T-cell (primary cell): ENCODE data around the gene COX7A2L. TPM values are rescaled to one million over a fixed set of nuclear protein-coding genes. Genes with fewer than 3 reads are reported as not detected.

ENCODE experiments used
- ATAC-seq, 4 experiments: fragments of 200-7000 bp in 3 of 4; fragments of 150-1000 bp in 1 of 4; cut with Tn5 transposase; replicated peaks in 1 of 4; 1 replicate in 3 of 4; 2 replicates in 1 of 4; pipeline ENCODE4 v1.10.0; 2021; ENCODE audit warnings: moderate library complexity in 3 of 4, mild to moderate bottlenecking in 2 of 4, moderate number of reproducible peaks in 1 of 4
- CTCF ChIA-PET, 2 donors: fragments of 300-600 bp; sonication (Branson Sonifier 250); formaldehyde crosslinking; loops; one replicate each; lab custom pipeline; 2022; ENCODE audit warnings: antibody characterized with exemption in 2 of 2; lab: Charles Lee
- POLR2A ChIA-PET, 2 donors: fragments of 300-600 bp; sonication (Branson Sonifier 250); formaldehyde crosslinking; loops; one replicate each; lab custom pipeline; 2022; ENCODE audit warnings: antibody characterized with exemption in 2 of 2; lab: Charles Lee
- DNase-seq, 35 experiments: peaks; one replicate each; pipeline versions ENCODE4 v3.0.0 to v3.0.0-alpha.2; 2013 to 2023
- H3K27ac ChIP-seq: one replicate; pipeline ENCODE4 v1.5.1; 2013; ENCODE audit warnings: low read length
- H3K27me3 ChIP-seq, 2 experiments: replicated peaks in 1 of 2; 1 replicate in 1 of 2; 2 replicates in 1 of 2; pipeline versions ENCODE4 v1.6.1 to v1.7.0; 2013; ENCODE audit warnings: low read length in 1 of 2, mixed read lengths in 1 of 2; ENCODE audit not compliant: control insufficient read depth in 2 of 2, insufficient read depth in 2 of 2; ENCODE audit errors: extremely low read depth in 1 of 2
- H3K36me3 ChIP-seq, 2 donors: 1 replicate in 1 of 2; 2 replicates in 1 of 2; pipeline versions ENCODE4 v1.6.1 to v1.7.0; 2013; ENCODE audit warnings: low read length in 1 of 2; ENCODE audit not compliant: control insufficient read depth in 2 of 2, insufficient read depth in 1 of 2; ENCODE audit errors: extremely low read depth in 1 of 2
- H3K4me1 ChIP-seq, 2 experiments: 1 replicate in 1 of 2; 2 replicates in 1 of 2; pipeline versions ENCODE4 v1.6.1 to v1.7.0; 2013; ENCODE audit warnings: low read length in 2 of 2, mixed read lengths in 1 of 2; ENCODE audit not compliant: insufficient read depth in 2 of 2, control insufficient read depth in 1 of 2; ENCODE audit errors: extremely low read depth in 1 of 2
- H3K4me3 ChIP-seq, 2 donors: 1 replicate in 1 of 2; 2 replicates in 1 of 2; pipeline versions ENCODE4 v1.5.1 to v1.7.0; 2013; ENCODE audit warnings: mild to moderate bottlenecking in 2 of 2, low read length in 1 of 2, moderate library complexity in 1 of 2; ENCODE audit not compliant: control insufficient read depth in 1 of 2; ENCODE audit errors: extremely low read depth in 1 of 2
- H3K9me3 ChIP-seq: 2 replicates; pipeline ENCODE4 v1.7.0; 2013
- H3K27ac Mint-ChIP-seq, 2 donors: one replicate each; pipeline ENCODE4 v1.8.0; 2020 to 2021; ENCODE audit warnings: mild to moderate bottlenecking in 2 of 2, mixed read lengths in 2 of 2
- H3K27me3 Mint-ChIP-seq, 2 donors: one replicate each; pipeline ENCODE4 v1.8.0; 2021 to 2022; ENCODE audit warnings: mixed read lengths in 2 of 2
- H3K36me3 Mint-ChIP-seq: one replicate; pipeline ENCODE4 v1.8.0; 2021; ENCODE audit warnings: mixed read lengths
- H3K4me1 Mint-ChIP-seq, 3 donors: one replicate each; pipeline ENCODE4 v1.8.0; 2020 to 2022; ENCODE audit warnings: mixed read lengths in 3 of 3, mild to moderate bottlenecking in 1 of 3
- H3K4me3 Mint-ChIP-seq, 3 donors: one replicate each; pipeline ENCODE4 v1.8.0; 2020 to 2022; ENCODE audit warnings: mild to moderate bottlenecking in 3 of 3, mixed read lengths in 3 of 3, moderate library complexity in 3 of 3
- H3K9me3 Mint-ChIP-seq, 3 donors: one replicate each; pipeline ENCODE4 v1.8.0; 2020 to 2022; ENCODE audit warnings: mixed read lengths in 3 of 3
- WGBS: methylation state at CpG from one replicate; pipeline ENCODE4 v1.1.5; 2013; ENCODE audit warnings: missing lambda C conversion rate; ENCODE audit not compliant: insufficient coverage; 5-methylcytosine and 5-hydroxymethylcytosine counted together
- total RNA-seq, 35 experiments: library from RNA in 6 of 35; stranded (reverse) in 6 of 35; fragments of 120-200 nt in 1 of 35; gene quantifications; one replicate each; pipeline versions ENCODE4 v1.2.1 to v1.2.4 and lab custom pipeline; 2013 to 2026

COX7A2L gene
- total RNA-seq, 5 donors from 2014 or later (not counting 1 experiment from before 2014, with no cell fraction given) = 59.6 to 76.4 (median 72.6) TPM

DNA sequence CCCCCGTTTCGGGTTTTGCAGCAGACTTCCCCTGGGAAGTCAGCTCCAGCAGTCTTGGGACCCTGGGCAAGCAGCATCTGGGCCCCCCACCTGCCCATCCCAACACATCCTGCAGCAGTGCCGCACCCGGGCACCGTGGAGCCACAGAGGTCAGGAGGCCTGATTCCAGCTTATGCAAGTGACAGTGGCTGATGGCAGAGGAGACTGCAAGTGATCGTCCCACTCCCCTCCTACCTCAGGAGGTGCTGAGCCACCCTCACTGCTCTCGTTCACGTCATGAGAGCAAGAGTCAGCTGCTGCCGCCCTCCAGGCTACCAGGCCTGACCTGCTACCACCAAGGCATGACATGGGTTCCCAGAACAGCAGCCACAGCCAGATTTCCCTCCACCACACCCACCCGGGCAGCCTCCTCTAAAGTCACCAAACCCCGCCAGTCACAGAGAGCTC is 18.2 kb downstream of the COX7A2L start:
- ATAC-seq (no peak), DNase-seq (no peak)
- H3K27me3 Mint-ChIP-seq = no peaks in the 10 kb centered on the region
- no peak overlapping the region for H3K27ac ChIP-seq
- peaks cover 0 to 4% (median 0%) of the 10 kb centered on the region in 3 donors for H3K9me3 Mint-ChIP-seq
- no peaks in the 10 kb centered on the region for H3K9me3 ChIP-seq
- ChIA-PET POLR2A (interaction anchor here in 1 of 2 donors (0.8 kb wide), 1 partner anchor 109 kb away, joined by 3 read pairs; no protein-coding TSS in a partner anchor), CTCF (interaction anchor here in 1 of 2 donors (0.8 kb wide), 1 partner anchor 14 kb away, joined by 4 read pairs; no protein-coding TSS in a partner anchor)
- H3K27me3 ChIP-seq = no peaks in the 10 kb centered on the region
- H3K36me3 ChIP-seq = peaks cover 6 to 30% of the 10 kb centered on the region in 2 donors
- H3K27ac Mint-ChIP-seq = peak overlapping the region; percentile 59 to 76
- peaks cover 51% of the 10 kb centered on the region for H3K36me3 Mint-ChIP-seq
- peaks cover 0 to 19% of the 10 kb centered on the region in 2 experiments for H3K4me1 ChIP-seq
- 95% methylated on average over 10 of the region's 11 CpGs for WGBS
- H3K4me1 Mint-ChIP-seq = peaks cover 32 to 43% (median 36%) of the 10 kb centered on the region in 3 donors
- H3K4me3 Mint-ChIP-seq = no peak overlapping the region
- no peak overlapping the region for H3K4me3 ChIP-seq

DNA sequence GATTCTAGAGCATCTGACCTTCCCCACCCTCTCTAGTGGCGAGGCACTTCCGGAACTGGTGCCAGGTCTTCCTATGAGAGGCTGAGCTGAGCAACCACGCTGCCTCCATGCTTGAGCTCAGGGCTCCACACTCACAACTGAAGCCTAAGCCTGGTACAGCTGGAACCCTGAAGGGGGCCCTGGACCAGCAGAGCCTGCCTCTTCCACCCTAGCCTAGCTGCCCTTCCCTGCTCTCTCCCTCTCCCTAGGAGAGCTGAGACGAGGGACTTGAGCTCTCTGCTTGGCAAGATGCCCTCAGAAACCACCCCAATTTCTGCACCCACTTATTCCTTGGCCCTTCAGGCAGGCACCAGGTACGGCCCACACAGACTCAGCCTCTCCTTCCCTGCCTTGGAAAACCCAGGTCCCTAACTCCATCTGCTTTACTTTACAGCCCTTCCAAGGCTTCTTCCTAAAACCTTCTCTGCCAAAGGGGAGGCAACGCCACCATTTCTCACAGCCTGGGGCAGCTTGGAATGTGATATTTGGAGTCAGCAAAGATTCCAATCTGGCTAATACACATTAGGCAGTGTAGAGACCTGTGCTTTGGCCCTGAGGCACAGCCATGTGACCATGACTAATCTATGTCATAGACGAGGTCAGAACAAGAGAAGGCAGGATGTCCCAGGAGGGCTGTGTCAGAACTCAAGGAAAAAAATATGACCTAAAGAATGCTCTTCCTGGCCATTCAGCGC is 18.8 kb downstream of the COX7A2L start:
- CTCF ChIA-PET = no interaction called here

DNA sequence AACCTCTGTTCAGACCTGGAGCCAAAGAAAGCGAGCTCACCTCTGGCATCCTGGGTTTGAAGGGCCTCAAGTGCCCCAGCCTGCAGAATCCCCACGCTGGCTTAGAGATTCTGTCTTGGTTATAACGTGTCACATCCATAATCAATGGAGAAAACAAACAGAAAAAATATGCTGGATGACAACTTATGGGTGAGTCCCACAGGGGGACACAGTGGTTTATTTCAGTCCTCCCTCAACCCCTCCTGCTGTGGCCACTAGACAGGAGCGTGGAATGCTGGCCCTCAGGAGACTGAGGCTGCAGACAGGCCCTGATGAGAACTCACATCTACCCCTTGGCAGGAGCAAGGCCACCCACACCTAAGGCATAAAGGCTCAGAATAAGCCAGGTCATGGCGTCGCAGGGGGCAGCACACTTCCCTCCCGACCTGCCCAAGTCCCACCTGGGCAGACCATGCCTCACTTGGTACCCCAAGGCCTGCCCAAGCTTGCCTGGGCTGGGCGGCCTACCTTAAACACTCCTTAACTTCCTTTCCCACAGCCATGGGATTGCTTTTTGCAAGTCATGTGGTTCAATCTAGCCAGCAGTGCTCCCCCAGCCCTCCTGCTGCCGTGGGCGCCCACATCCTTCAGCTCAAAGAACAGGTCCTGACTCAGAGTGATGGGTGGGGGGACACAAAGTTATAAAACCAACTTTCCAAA is 19.9 kb downstream of the COX7A2L start:
- peaks cover 27 to 39% (median 36%) of the 10 kb centered on the region in 3 donors for H3K4me1 Mint-ChIP-seq
- H3K9me3 Mint-ChIP-seq = peaks cover 2 to 6% (median 4%) of the 10 kb centered on the region in 3 donors
- no peak overlapping the region for H3K27ac ChIP-seq
- ChIA-PET CTCF (interaction anchor here in 1 of 2 donors (0.6 kb wide), 1 partner anchor 1236 kb away, joined by 3 read pairs; no protein-coding TSS in a partner anchor), POLR2A (interaction anchor here in 1 of 2 donors (0.5 kb wide), 1 partner anchor 122 kb away, joined by 3 read pairs; no protein-coding TSS in a partner anchor)
- H3K27ac Mint-ChIP-seq = peak overlapping the region; percentile 63 to 80
- no peak overlapping the region for H3K4me3 ChIP-seq
- H3K4me3 Mint-ChIP-seq = no peak overlapping the region
- 88% methylated on average over 6 of the region's 10 CpGs for WGBS
- no peak for DNase-seq
- peaks cover 55% of the 10 kb centered on the region for H3K36me3 Mint-ChIP-seq
- ATAC-seq = no peak
- no peaks in the 10 kb centered on the region for H3K27me3 ChIP-seq
- peaks cover 6 to 31% of the 10 kb centered on the region in 2 donors for H3K36me3 ChIP-seq
- H3K9me3 ChIP-seq = no peaks in the 10 kb centered on the region
- peaks cover 0 to 19% of the 10 kb centered on the region in 2 experiments for H3K4me1 ChIP-seq
- H3K27me3 Mint-ChIP-seq = no peaks in the 10 kb centered on the region

More for the DNA sequence above, 18.8 kb downstream of the COX7A2L start:
- Mint-ChIP-seq H3K4me1 (peaks cover 30 to 41% (median 36%) of the 10 kb centered on the region in 3 donors), H3K36me3 (peaks cover 53% of the 10 kb centered on the region), H3K4me3 (no peak overlapping the region), H3K9me3 (peaks cover 0 to 4% (median 4%) of the 10 kb centered on the region in 3 donors), H3K27me3 (no peaks in the 10 kb centered on the region), H3K27ac (peak overlapping the region; percentile 60 to 76)
- Histone ChIP-seq H3K4me3 (no peak overlapping the region), H3K9me3 (no peaks in the 10 kb centered on the region), H3K4me1 (peaks cover 0 to 19% of the 10 kb centered on the region in 2 experiments), H3K36me3 (peaks cover 6 to 30% of the 10 kb centered on the region in 2 donors), H3K27me3 (no peaks in the 10 kb centered on the region), H3K27ac (no peak overlapping the region)
- POLR2A ChIA-PET = interaction anchor here in 1 of 2 donors (0.5 to 0.6 kb wide), 2 partner anchors 12 to 123 kb away, joined by 3 read pairs; no protein-coding TSS in a partner anchor
- DNase-seq (no peak), ATAC-seq (peak in 2 of 4 experiments; percentile 19 to 24)
- 70% methylated on average over 3 of the region's 8 CpGs for WGBS

DNA sequence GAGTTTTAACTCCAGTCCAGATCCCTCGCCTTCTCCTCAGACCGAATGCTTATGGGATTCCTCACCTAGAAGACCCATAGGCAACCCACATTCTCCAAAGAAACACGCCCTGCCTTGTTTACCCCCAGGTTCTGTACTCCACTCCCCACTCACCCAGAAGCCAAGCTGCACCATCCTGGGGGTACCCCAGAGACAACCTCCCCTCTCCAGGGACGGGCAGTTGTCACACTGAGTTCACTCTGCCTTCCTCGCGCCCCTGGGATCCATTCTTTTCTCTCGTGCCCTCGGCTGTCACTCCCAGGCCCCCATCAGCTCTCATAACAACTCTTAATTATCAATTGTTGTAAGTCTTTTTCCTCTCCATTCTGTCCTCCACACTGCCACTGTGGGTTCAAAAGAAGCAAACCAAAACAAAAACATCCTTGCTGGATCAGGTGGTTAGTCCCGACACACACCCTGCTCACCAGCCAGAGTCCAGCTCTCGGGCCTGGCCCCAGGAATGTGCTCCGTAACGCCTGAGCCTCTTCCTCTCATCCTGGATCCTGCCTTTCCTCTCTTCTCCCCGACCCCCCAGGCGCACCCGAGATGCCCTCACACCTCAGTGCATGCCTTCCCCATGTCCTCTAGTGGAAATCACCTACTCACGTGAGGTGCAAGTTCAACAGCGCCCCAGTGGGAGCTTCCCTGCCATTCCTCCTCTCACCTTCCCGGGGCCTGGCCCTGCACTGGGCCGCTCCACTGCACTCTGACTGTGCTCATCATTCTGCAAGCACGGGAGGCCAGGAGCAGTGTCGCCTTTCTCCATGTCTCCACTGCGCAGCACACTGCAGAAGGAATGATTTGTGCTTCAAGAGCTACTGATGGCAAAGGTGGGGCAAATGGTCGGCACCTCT is 20.7 kb downstream of the COX7A2L start:
- H3K36me3 Mint-ChIP-seq = peaks cover 56% of the 10 kb centered on the region
- H3K36me3 ChIP-seq = peaks cover 6 to 28% of the 10 kb centered on the region in 2 donors
- POLR2A ChIA-PET = no interaction called here
- CTCF ChIA-PET = interaction anchor here in 1 of 2 donors (0.6 kb wide), 1 partner anchor 1237 kb away, joined by 3 read pairs; no protein-coding TSS in a partner anchor
- no peak overlapping the region for H3K27ac ChIP-seq
- peak overlapping the region; percentile 41 to 81 for H3K27ac Mint-ChIP-seq
- H3K4me3 ChIP-seq = no peak overlapping the region
- H3K4me1 ChIP-seq = peaks cover 0 to 19% of the 10 kb centered on the region in 2 experiments
- H3K4me3 Mint-ChIP-seq = peak overlapping the region in 1 of 3 donors; percentile 11
- WGBS = 85% methylated on average over 23 of the region's 23 CpGs
- DNase-seq = no peak
- no peaks in the 10 kb centered on the region for H3K9me3 ChIP-seq
- no peaks in the 10 kb centered on the region for H3K27me3 Mint-ChIP-seq
- peaks cover 27 to 38% (median 36%) of the 10 kb centered on the region in 3 donors for H3K4me1 Mint-ChIP-seq
- H3K27me3 ChIP-seq = no peaks in the 10 kb centered on the region
- no peak for ATAC-seq
- peaks cover 2 to 6% (median 4%) of the 10 kb centered on the region in 3 donors for H3K9me3 Mint-ChIP-seq

DNA sequence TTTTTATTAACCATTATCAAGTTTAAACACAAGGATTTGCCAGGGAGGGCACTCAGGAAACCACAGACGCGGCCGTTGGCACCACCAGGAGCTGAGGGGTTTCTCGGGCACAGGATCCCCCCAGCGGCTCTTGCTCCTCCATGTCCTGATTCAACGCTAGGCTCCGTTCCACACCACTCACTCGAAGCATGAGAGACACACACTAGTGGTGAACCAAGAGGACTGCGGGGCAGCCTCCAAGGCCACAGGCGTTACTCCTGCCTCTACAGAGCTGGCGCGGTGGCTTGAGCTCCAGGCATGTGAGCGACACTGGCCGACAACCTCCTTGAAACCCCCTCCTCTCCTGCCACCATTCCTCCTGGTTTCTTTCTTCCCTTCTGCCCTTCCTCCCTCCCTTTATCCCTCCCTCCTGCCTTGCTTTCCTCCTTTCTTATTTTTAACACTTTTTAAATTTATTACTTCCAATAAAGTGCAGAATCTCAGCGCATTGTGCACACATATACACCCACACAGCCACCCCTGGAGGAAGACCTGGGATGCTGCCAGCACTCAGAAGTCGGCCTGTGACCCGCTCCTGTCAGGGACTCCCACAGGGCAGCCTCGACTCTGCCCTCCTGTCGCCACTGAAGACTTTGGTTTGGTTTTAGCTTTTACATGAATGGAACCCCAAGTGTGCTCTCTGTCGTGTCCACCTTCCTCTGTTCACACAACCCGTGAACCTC is 21.7 kb downstream of the COX7A2L start:
- Mint-ChIP-seq H3K36me3 (peaks cover 60% of the 10 kb centered on the region), H3K27ac (peak overlapping the region; percentile 41 to 81), H3K27me3 (no peaks in the 10 kb centered on the region), H3K4me3 (no peak overlapping the region), H3K4me1 (peaks cover 27 to 38% (median 36%) of the 10 kb centered on the region in 3 donors), H3K9me3 (peaks cover 2 to 6% (median 4%) of the 10 kb centered on the region in 3 donors)
- DNase-seq (no peak), ATAC-seq (no peak)
- Histone ChIP-seq H3K4me3 (no peak overlapping the region), H3K27me3 (no peaks in the 10 kb centered on the region), H3K36me3 (peaks cover 12 to 33% of the 10 kb centered on the region in 2 donors), H3K4me1 (peaks cover 0 to 19% of the 10 kb centered on the region in 2 experiments), H3K27ac (no peak overlapping the region), H3K9me3 (no peaks in the 10 kb centered on the region)
- 88% methylated on average over 20 of the region's 21 CpGs for WGBS
- ChIA-PET CTCF (no interaction called here), POLR2A (no interaction called here)
